ENCODE results near the gene HMGXB3. TPM values are rescaled to one million over a fixed set of nuclear protein-coding genes. Genes with fewer than 3 reads are reported as not detected.
"Not testable (repeated sequence)": the region's sequence is repeated elsewhere in the genome, so short reads cannot be mapped to it uniquely, and the experiment has no call there.

HMGXB3 gene
- total RNA-seq, 4 donors from 2014 or later, result 28.8 to 59.3 (median 31.4) TPM

GRCh38 chr5:150046031-150046430, 45.5 kb downstream of the HMGXB3 start:
- Histone ChIP-seq H3K36me3 (peaks cover 100% of the 10 kb centered on the region), H3K4me1 (peaks cover 17% of the 10 kb centered on the region), H3K9me3 (no peaks in the 10 kb centered on the region), H3K27ac (no peak overlapping the region), H3K4me3 (no peak overlapping the region), H3K27me3 (no peaks in the 10 kb centered on the region)
- 91% methylated on average over 6 of the region's 6 CpGs for WGBS
- no peak for DNase-seq (ENCODE audit: low spot score in 2 of 2)
- TF ChIP-seq POLR2A (IDR thresholded peaks at IDR 0.05) (no peak), POLR2AphosphoS5 (IDR thresholded peaks at IDR 0.05) (no peak), EP300 (IDR thresholded peaks at IDR 0.05) (no peak), CTCF (IDR thresholded peaks at IDR 0.05) (no peak)

- not testable (repeated sequence) for H3K27ac ChIP-seq; H3K27me3 ChIP-seq; H3K4me3 ChIP-seq; DNase-seq (ENCODE audit: low spot score in 2 of 2); H3K4me1 ChIP-seq; H3K9me3 ChIP-seq
- H3K36me3 ChIP-seq, result peaks cover 95% of the 10 kb centered on the region
- WGBS, result 91% methylated on average over 13 of the region's 14 CpGs
These were observed 49.8 kb downstream of the HMGXB3 start for GRCh38 chr5:150050172-150050811.

GRCh38 chr5:150051657-150052195, 51.2 kb downstream of the HMGXB3 start:
- H3K4me1 ChIP-seq, result no peaks in the 10 kb centered on the region
- peaks cover 89% of the 10 kb centered on the region for H3K36me3 ChIP-seq
- no peak for DNase-seq (ENCODE audit: low spot score in 2 of 2)
- WGBS, result 90% methylated on average over 16 of the region's 18 CpGs
- TF ChIP-seq POLR2AphosphoS5 (IDR thresholded peaks at IDR 0.05) (no peak), POLR2A (IDR thresholded peaks at IDR 0.05) (no peak), EP300 (IDR thresholded peaks at IDR 0.05) (no peak), CTCF (IDR thresholded peaks at IDR 0.05) (no peak)
- H3K4me3 ChIP-seq, result no peak overlapping the region
- no peak overlapping the region for H3K27ac ChIP-seq
- no peaks in the 10 kb centered on the region for H3K9me3 ChIP-seq
- H3K27me3 ChIP-seq, result no peaks in the 10 kb centered on the region

- TF ChIP-seq POLR2AphosphoS5 (IDR thresholded peaks at IDR 0.05) (no peak), POLR2A (IDR thresholded peaks at IDR 0.05) (no peak), EP300 (IDR thresholded peaks at IDR 0.05) (no peak), CTCF (IDR thresholded peaks at IDR 0.05) (no peak)
- WGBS, result 76% methylated on average over 5 of the region's 6 CpGs
- Histone ChIP-seq H3K4me3 (no peak overlapping the region), H3K27me3 (no peaks in the 10 kb centered on the region), H3K9me3 (no peaks in the 10 kb centered on the region), H3K27ac (no peak overlapping the region), H3K36me3 (peaks cover 82% of the 10 kb centered on the region), H3K4me1 (no peaks in the 10 kb centered on the region)
- DNase-seq (ENCODE audit: low spot score in 2 of 2), result no peak
These were observed 51.9 kb downstream of the HMGXB3 start for GRCh38 chr5:150052226-150052955.

- H3K4me3 ChIP-seq, result no peak overlapping the region
- 65% methylated on average over 8 of the region's 9 CpGs for WGBS
- no peak for DNase-seq (ENCODE audit: low spot score in 2 of 2)
- H3K27me3 ChIP-seq, result no peaks in the 10 kb centered on the region
- H3K36me3 ChIP-seq, result peaks cover 75% of the 10 kb centered on the region
- no peak for TF ChIP-seq EP300 (IDR thresholded peaks at IDR 0.05)
- TF ChIP-seq POLR2AphosphoS5 (IDR thresholded peaks at IDR 0.05), result no peak
- TF ChIP-seq POLR2A (IDR thresholded peaks at IDR 0.05), result no peak
- TF ChIP-seq CTCF (IDR thresholded peaks at IDR 0.05), result no peak
- no peaks in the 10 kb centered on the region for H3K9me3 ChIP-seq
- H3K27ac ChIP-seq, result no peak overlapping the region
- no peaks in the 10 kb centered on the region for H3K4me1 ChIP-seq
These were observed 52.6 kb downstream of the HMGXB3 start for GRCh38 chr5:150052956-150053712.

Measured in suprapubic skin (tissue), 4 donors.